ENCODE results near the gene ERICH6. TPM values are rescaled to one million over a fixed set of nuclear protein-coding genes. Genes with fewer than 3 reads are reported as not detected.

The ERICH6 gene
- total and polyA plus RNA-seq, 2 donors, result 0.02 to 0.14 TPM

DNA sequence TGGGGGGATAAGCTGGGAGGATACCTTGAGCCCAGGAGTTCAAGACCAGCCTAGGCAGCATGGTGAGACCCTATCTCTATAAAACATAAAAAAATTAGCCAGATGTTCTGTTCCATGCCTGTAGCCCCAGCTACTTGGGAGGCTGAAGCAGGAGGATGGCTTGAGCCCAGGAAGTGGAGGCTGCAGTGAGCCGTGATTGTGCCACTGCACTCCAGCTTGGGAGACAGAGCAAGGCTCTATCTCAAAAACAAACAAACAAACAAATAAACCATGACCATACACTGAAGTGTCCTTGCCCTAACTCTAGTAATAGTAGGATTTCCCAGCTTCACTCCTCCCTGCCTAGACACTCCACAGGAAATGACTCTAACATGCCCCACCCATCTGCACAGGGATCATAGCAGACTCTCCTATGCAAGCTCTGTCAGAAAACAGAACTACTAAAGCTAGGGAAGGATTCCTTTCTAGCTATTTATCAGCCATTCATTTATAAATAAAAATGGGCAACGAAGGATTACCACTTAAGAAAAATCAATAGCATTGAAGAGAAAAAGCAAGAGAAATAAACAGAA lies 4.6 kb downstream of the ERICH6 start:
- no peak overlapping the region for H3K27ac ChIP-seq (ENCODE audit: low read depth in 1 of 2, low read length in 1 of 2)
- WGBS, result 94% methylated on average over 2 of the region's 2 CpGs
- no peaks in the 10 kb centered on the region for H3K9me3 ChIP-seq (ENCODE audit: control insufficient read depth in 2 of 2, insufficient read depth in 1 of 2, low read length in 1 of 2)
- no peaks in the 10 kb centered on the region for H3K27me3 ChIP-seq (ENCODE audit: control insufficient read depth in 2 of 2, insufficient read depth in 1 of 2, low read length in 1 of 2)
- peaks cover 0 to 11% of the 10 kb centered on the region in 2 donors for H3K4me1 ChIP-seq (ENCODE audit: control insufficient read depth in 2 of 2, insufficient read depth in 2 of 2, low read length in 2 of 2)
- no peaks in the 10 kb centered on the region for H3K36me3 ChIP-seq (ENCODE audit: control insufficient read depth in 2 of 2, insufficient read depth in 2 of 2, low read length in 1 of 2)
- no peak for DNase-seq (ENCODE audit: low read depth in 6 of 9, low spot score in 9 of 9)
- H3K4me3 ChIP-seq (ENCODE audit: low read length in 2 of 2), result no peak overlapping the region

- peaks cover 0 to 2% of the 10 kb centered on the region in 2 donors for H3K4me1 ChIP-seq (ENCODE audit: control insufficient read depth in 2 of 2, insufficient read depth in 2 of 2, low read length in 2 of 2)
- no peak for DNase-seq (ENCODE audit: low read depth in 6 of 9, low spot score in 9 of 9)
- H3K27ac ChIP-seq (ENCODE audit: low read depth in 1 of 2, low read length in 1 of 2), result no peak overlapping the region
- H3K36me3 ChIP-seq (ENCODE audit: control insufficient read depth in 2 of 2, insufficient read depth in 2 of 2, low read length in 1 of 2), result no peaks in the 10 kb centered on the region
- H3K27me3 ChIP-seq (ENCODE audit: control insufficient read depth in 2 of 2, insufficient read depth in 1 of 2, low read length in 1 of 2), result no peaks in the 10 kb centered on the region
- H3K4me3 ChIP-seq (ENCODE audit: low read length in 2 of 2), result no peak overlapping the region
- H3K9me3 ChIP-seq (ENCODE audit: control insufficient read depth in 2 of 2, insufficient read depth in 1 of 2, low read length in 1 of 2), result no peaks in the 10 kb centered on the region
Observed at GRCh38 chr3:150697646-150698045, 6.1 kb downstream of the ERICH6 start.

GRCh38 chr3:150691414-150692040 lies 12.2 kb downstream of the ERICH6 start:
- Histone ChIP-seq H3K9me3 (ENCODE audit: control insufficient read depth in 2 of 2, insufficient read depth in 1 of 2, low read length in 1 of 2) (no peaks in the 10 kb centered on the region), H3K4me3 (ENCODE audit: low read length in 2 of 2) (no peak overlapping the region), H3K36me3 (ENCODE audit: control insufficient read depth in 2 of 2, insufficient read depth in 2 of 2, low read length in 1 of 2) (no peaks in the 10 kb centered on the region), H3K27me3 (ENCODE audit: control insufficient read depth in 2 of 2, insufficient read depth in 1 of 2, low read length in 1 of 2) (no peaks in the 10 kb centered on the region), H3K27ac (ENCODE audit: low read depth in 1 of 2, low read length in 1 of 2) (no peak overlapping the region), H3K4me1 (ENCODE audit: control insufficient read depth in 2 of 2, insufficient read depth in 2 of 2, low read length in 2 of 2) (no peaks in the 10 kb centered on the region)
- no peak for DNase-seq (ENCODE audit: low read depth in 6 of 9, low spot score in 9 of 9)
- WGBS, result 94% methylated on average over 2 of the region's 2 CpGs

DNA sequence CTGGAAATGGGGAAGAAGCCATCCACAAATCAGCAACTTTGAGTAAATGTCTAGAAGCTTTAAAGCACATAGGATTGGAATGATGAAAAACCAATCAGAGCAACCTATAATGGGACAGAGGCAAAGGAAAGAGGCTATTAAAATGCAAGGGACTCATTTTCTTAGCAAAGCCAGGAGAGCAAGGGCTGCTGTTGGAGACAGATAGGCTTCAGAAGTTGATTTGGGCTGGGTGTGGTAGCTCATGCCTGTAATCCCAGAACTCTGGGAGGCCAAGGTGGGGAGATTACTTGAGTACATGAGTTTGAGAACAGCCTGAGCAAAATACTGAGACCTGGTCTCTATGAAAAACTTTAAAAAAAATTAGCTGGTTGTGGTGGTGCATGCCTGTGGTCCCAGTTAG lies 16.1 kb downstream of the ERICH6 start:
- no peaks in the 10 kb centered on the region for H3K4me1 ChIP-seq (ENCODE audit: control insufficient read depth in 2 of 2, insufficient read depth in 2 of 2, low read length in 2 of 2)
- H3K36me3 ChIP-seq (ENCODE audit: control insufficient read depth in 2 of 2, insufficient read depth in 2 of 2, low read length in 1 of 2), result no peaks in the 10 kb centered on the region
- no peaks in the 10 kb centered on the region for H3K27me3 ChIP-seq (ENCODE audit: control insufficient read depth in 2 of 2, insufficient read depth in 1 of 2, low read length in 1 of 2)
- no peaks in the 10 kb centered on the region for H3K9me3 ChIP-seq (ENCODE audit: control insufficient read depth in 2 of 2, insufficient read depth in 1 of 2, low read length in 1 of 2)
- DNase-seq (ENCODE audit: low read depth in 6 of 9, low spot score in 9 of 9), result no peak
- no peak overlapping the region for H3K4me3 ChIP-seq (ENCODE audit: low read length in 2 of 2)
- H3K27ac ChIP-seq (ENCODE audit: low read depth in 1 of 2, low read length in 1 of 2), result no peak overlapping the region

GRCh38 chr3:150682824-150683223 lies 20.9 kb downstream of the ERICH6 start:
- Histone ChIP-seq H3K4me1 (ENCODE audit: control insufficient read depth in 2 of 2, insufficient read depth in 2 of 2, low read length in 2 of 2) (peaks cover 0 to 6% of the 10 kb centered on the region in 2 donors), H3K4me3 (ENCODE audit: low read length in 2 of 2) (no peak overlapping the region)
- DNase-seq (ENCODE audit: low read depth in 6 of 9, low spot score in 9 of 9), result no peak

GRCh38 chr3:150682279-150682678 lies 21.4 kb downstream of the ERICH6 start:
- 71% methylated on average over 1 of the region's 1 CpG for WGBS
- Histone ChIP-seq H3K36me3 (ENCODE audit: control insufficient read depth in 2 of 2, insufficient read depth in 2 of 2, low read length in 1 of 2) (no peaks in the 10 kb centered on the region), H3K4me3 (ENCODE audit: low read length in 2 of 2) (no peak overlapping the region), H3K4me1 (ENCODE audit: control insufficient read depth in 2 of 2, insufficient read depth in 2 of 2, low read length in 2 of 2) (peaks cover 0 to 6% of the 10 kb centered on the region in 2 donors), H3K27ac (ENCODE audit: low read depth in 1 of 2, low read length in 1 of 2) (no peak overlapping the region), H3K9me3 (ENCODE audit: control insufficient read depth in 2 of 2, insufficient read depth in 1 of 2, low read length in 1 of 2) (no peaks in the 10 kb centered on the region), H3K27me3 (ENCODE audit: control insufficient read depth in 2 of 2, insufficient read depth in 1 of 2, low read length in 1 of 2) (no peaks in the 10 kb centered on the region)
- no peak for DNase-seq (ENCODE audit: low read depth in 6 of 9, low spot score in 9 of 9)

More at GRCh38 chr3:150682824-150683223, 20.9 kb downstream of the ERICH6 start:
- Histone ChIP-seq H3K9me3 (ENCODE audit: control insufficient read depth in 2 of 2, insufficient read depth in 1 of 2, low read length in 1 of 2) (no peaks in the 10 kb centered on the region), H3K27me3 (ENCODE audit: control insufficient read depth in 2 of 2, insufficient read depth in 1 of 2, low read length in 1 of 2) (no peaks in the 10 kb centered on the region), H3K36me3 (ENCODE audit: control insufficient read depth in 2 of 2, insufficient read depth in 2 of 2, low read length in 1 of 2) (no peaks in the 10 kb centered on the region), H3K27ac (ENCODE audit: low read depth in 1 of 2, low read length in 1 of 2) (no peak overlapping the region)

DNA sequence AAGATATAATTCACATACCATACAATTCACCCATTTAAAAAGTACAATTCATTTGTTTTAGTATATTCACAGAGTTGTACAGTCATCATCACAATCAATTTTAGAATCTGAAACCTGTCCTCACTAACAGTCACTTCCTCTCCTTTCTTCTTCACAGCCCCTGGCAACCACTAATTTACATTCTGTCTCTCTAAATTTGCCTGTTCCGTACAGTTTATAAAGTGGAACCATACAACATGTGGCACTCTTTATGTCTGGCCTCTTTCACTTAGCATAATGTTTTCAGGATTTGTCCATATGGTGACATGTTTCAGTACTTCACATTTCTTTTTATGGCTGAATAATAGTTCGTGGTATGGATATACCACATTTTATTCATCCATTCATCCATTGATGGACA lies 22.7 kb downstream of the ERICH6 start:
- peaks cover 0 to 6% of the 10 kb centered on the region in 2 donors for H3K4me1 ChIP-seq (ENCODE audit: control insufficient read depth in 2 of 2, insufficient read depth in 2 of 2, low read length in 2 of 2)
- 29% methylated on average over 2 of the region's 2 CpGs for WGBS
- H3K27ac ChIP-seq (ENCODE audit: low read depth in 1 of 2, low read length in 1 of 2), result no peak overlapping the region
- peak in 5 of 9 donors; percentile 5 to 59 (median 35) for DNase-seq (ENCODE audit: low read depth in 6 of 9, low spot score in 9 of 9)
- no peaks in the 10 kb centered on the region for H3K27me3 ChIP-seq (ENCODE audit: control insufficient read depth in 2 of 2, insufficient read depth in 1 of 2, low read length in 1 of 2)
- H3K4me3 ChIP-seq (ENCODE audit: low read length in 2 of 2), result no peak overlapping the region
- peaks cover 0 to 6% of the 10 kb centered on the region in 2 donors for H3K9me3 ChIP-seq (ENCODE audit: control insufficient read depth in 2 of 2, insufficient read depth in 1 of 2, low read length in 1 of 2)
- H3K36me3 ChIP-seq (ENCODE audit: control insufficient read depth in 2 of 2, insufficient read depth in 2 of 2, low read length in 1 of 2), result no peaks in the 10 kb centered on the region

GRCh38 chr3:150680562-150680961 lies 23.2 kb downstream of the ERICH6 start:
- H3K4me3 ChIP-seq (ENCODE audit: low read length in 2 of 2), result no peak overlapping the region
- WGBS, result 91% methylated on average over 5 of the region's 5 CpGs
- no peaks in the 10 kb centered on the region for H3K27me3 ChIP-seq (ENCODE audit: control insufficient read depth in 2 of 2, insufficient read depth in 1 of 2, low read length in 1 of 2)
- H3K36me3 ChIP-seq (ENCODE audit: control insufficient read depth in 2 of 2, insufficient read depth in 2 of 2, low read length in 1 of 2), result no peaks in the 10 kb centered on the region
- peaks cover 0 to 6% of the 10 kb centered on the region in 2 donors for H3K9me3 ChIP-seq (ENCODE audit: control insufficient read depth in 2 of 2, insufficient read depth in 1 of 2, low read length in 1 of 2)
- H3K27ac ChIP-seq (ENCODE audit: low read depth in 1 of 2, low read length in 1 of 2), result no peak overlapping the region
- DNase-seq (ENCODE audit: low read depth in 6 of 9, low spot score in 9 of 9), result no peak
- H3K4me1 ChIP-seq (ENCODE audit: control insufficient read depth in 2 of 2, insufficient read depth in 2 of 2, low read length in 2 of 2), result peaks cover 0 to 6% of the 10 kb centered on the region in 2 donors

DNA sequence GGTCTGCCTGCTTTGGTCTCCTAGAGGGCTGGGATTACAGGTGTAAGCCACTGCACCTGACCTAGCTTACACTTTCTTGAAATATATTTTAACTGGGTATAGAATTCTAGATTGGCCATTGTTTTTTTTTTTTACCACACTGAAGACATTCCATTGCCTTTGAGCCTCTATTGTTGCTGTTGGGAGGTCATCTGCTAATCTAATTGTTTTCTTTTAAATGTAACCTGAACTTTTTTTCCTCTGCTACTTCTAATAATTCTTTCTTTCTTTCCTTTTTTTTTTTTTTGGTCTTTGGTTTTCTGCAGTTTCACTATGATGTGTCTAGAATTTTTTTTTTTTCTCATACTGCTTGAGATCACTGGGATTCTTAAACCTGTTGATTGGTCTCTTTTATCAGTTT lies 28.1 kb downstream of the ERICH6 start:
- no peaks in the 10 kb centered on the region for H3K36me3 ChIP-seq (ENCODE audit: control insufficient read depth in 2 of 2, insufficient read depth in 2 of 2, low read length in 1 of 2)
- H3K9me3 ChIP-seq (ENCODE audit: control insufficient read depth in 2 of 2, insufficient read depth in 1 of 2, low read length in 1 of 2), result peaks cover 0 to 11% of the 10 kb centered on the region in 2 donors
- no peak overlapping the region for H3K4me3 ChIP-seq (ENCODE audit: low read length in 2 of 2)
- H3K27me3 ChIP-seq (ENCODE audit: control insufficient read depth in 2 of 2, insufficient read depth in 1 of 2, low read length in 1 of 2), result no peaks in the 10 kb centered on the region
- H3K27ac ChIP-seq (ENCODE audit: low read depth in 1 of 2, low read length in 1 of 2), result no peak overlapping the region
- H3K4me1 ChIP-seq (ENCODE audit: control insufficient read depth in 2 of 2, insufficient read depth in 2 of 2, low read length in 2 of 2), result peaks cover 0 to 2% of the 10 kb centered on the region in 2 donors
- no peak for DNase-seq (ENCODE audit: low read depth in 6 of 9, low spot score in 9 of 9)

All from thymus (tissue), 11 donors.